ENCODE data around the gene PRKCA.

PRKCA gene

GRCh38 chr17:66495035-66495434 lies 192.6 kb downstream of the PRKCA start:
- Histone ChIP-seq H3K27ac (ENCODE audit: low read depth, low read length) (no peak overlapping the region), H3K9me3 (ENCODE audit: insufficient read depth, low read depth, low read length) (no peaks in the 10 kb centered on the region), H3K36me3 (ENCODE audit: insufficient read depth, low read length) (no peaks in the 10 kb centered on the region), H3K4me1 (ENCODE audit: insufficient read depth, low read length) (peaks cover 28% of the 10 kb centered on the region), H3K4me3 (ENCODE audit: low read length) (no peak overlapping the region), H3K9ac (ENCODE audit: low read depth, low read length) (no peak overlapping the region), H3K27me3 (ENCODE audit: insufficient read depth, low read length) (no peaks in the 10 kb centered on the region)
- WGBS = no CpG with 5 or more reads among the region's 2 CpGs

DNA sequence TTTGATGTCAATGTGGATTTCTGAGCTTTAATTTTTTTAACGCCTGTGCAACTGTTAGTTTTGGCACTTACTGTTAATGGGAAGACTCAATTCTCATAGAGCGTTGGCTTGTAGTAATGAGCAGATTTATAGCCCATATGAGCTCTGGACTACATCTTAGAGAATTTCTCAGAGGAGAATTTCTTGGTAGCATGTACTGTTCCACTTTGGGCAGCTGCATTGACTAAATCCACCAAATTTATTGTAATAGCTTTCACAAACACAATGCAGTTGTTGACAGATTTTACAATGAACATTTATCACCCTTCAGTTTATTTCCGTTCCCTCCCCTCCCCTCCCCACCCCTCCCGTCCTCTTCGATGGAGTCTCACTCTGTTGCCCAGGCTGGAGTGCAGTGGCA lies 193.9 kb downstream of the PRKCA start:
- H3K4me1 ChIP-seq (ENCODE audit: insufficient read depth, low read length) = peaks cover 28% of the 10 kb centered on the region
- no peaks in the 10 kb centered on the region for H3K27me3 ChIP-seq (ENCODE audit: insufficient read depth, low read length)
- H3K9me3 ChIP-seq (ENCODE audit: insufficient read depth, low read depth, low read length) = no peaks in the 10 kb centered on the region
- H3K4me3 ChIP-seq (ENCODE audit: low read length) = no peak overlapping the region
- H3K27ac ChIP-seq (ENCODE audit: low read depth, low read length) = no peak overlapping the region
- no peaks in the 10 kb centered on the region for H3K36me3 ChIP-seq (ENCODE audit: insufficient read depth, low read length)
- H3K9ac ChIP-seq (ENCODE audit: low read depth, low read length) = no peak overlapping the region
- 96% methylated on average over 5 of the region's 5 CpGs for WGBS

DNA sequence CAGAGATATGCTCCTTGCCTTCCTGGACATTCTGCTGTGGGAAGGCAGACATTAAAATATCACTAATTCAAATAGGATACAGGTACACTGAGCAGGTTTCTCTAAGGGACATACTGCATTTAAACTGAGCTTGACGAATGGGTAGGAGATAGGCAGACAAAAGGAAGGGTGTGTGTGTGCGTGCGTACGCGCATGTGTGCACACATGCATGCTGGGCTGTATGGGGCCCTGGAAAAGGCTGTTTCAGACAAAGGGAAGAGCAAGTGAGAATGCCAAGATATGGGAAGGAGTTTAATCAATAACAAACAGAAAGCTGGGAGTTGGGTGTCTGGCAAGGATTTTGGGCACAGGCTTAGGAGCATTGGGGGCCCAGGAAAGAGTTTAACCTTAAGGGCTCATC lies 196.2 kb downstream of the PRKCA start:
- no peaks in the 10 kb centered on the region for H3K36me3 ChIP-seq (ENCODE audit: insufficient read depth, low read length)
- H3K27me3 ChIP-seq (ENCODE audit: insufficient read depth, low read length) = no peaks in the 10 kb centered on the region
- no peak overlapping the region for H3K27ac ChIP-seq (ENCODE audit: low read depth, low read length)
- peaks cover 13% of the 10 kb centered on the region for H3K4me1 ChIP-seq (ENCODE audit: insufficient read depth, low read length)
- H3K4me3 ChIP-seq (ENCODE audit: low read length) = no peak overlapping the region
- 97% methylated on average over 5 of the region's 5 CpGs for WGBS
- no peak overlapping the region for H3K9ac ChIP-seq (ENCODE audit: low read depth, low read length)
- H3K9me3 ChIP-seq (ENCODE audit: insufficient read depth, low read depth, low read length) = no peaks in the 10 kb centered on the region

DNA sequence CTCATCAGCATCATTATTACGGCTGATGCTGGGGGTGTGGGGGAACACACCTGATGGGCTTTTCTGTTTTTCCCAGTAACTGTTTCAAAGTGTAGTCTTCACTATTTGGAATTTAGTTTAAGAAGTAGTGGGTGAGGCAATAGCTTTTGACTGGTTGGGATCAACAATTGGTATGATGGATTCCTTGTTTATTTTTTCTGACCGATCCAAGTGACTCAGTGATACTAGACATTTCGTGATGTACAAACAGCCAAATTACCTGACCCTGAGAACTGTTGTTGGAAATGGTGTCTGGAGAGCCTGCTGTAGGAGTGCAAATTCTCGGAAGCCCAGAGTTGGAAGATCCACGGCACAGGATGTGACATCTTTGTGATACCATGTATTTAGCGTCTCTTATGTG lies 204.2 kb downstream of the PRKCA start:
- H3K4me1 ChIP-seq (ENCODE audit: insufficient read depth, low read length) = no peaks in the 10 kb centered on the region
- no peaks in the 10 kb centered on the region for H3K9me3 ChIP-seq (ENCODE audit: insufficient read depth, low read depth, low read length)
- H3K9ac ChIP-seq (ENCODE audit: low read depth, low read length) = no peak overlapping the region
- no peak overlapping the region for H3K27ac ChIP-seq (ENCODE audit: low read depth, low read length)
- no peak overlapping the region for H3K4me3 ChIP-seq (ENCODE audit: low read length)
- no peaks in the 10 kb centered on the region for H3K36me3 ChIP-seq (ENCODE audit: insufficient read depth, low read length)
- WGBS = 96% methylated on average over 6 of the region's 6 CpGs
- H3K27me3 ChIP-seq (ENCODE audit: insufficient read depth, low read length) = no peaks in the 10 kb centered on the region

- Histone ChIP-seq H3K4me1 (ENCODE audit: insufficient read depth, low read length) (no peaks in the 10 kb centered on the region), H3K27ac (ENCODE audit: low read depth, low read length) (no peak overlapping the region), H3K36me3 (ENCODE audit: insufficient read depth, low read length) (no peaks in the 10 kb centered on the region), H3K9ac (ENCODE audit: low read depth, low read length) (no peak overlapping the region), H3K9me3 (ENCODE audit: insufficient read depth, low read depth, low read length) (no peaks in the 10 kb centered on the region), H3K4me3 (ENCODE audit: low read length) (no peak overlapping the region), H3K27me3 (ENCODE audit: insufficient read depth, low read length) (no peaks in the 10 kb centered on the region)
- WGBS = 80% methylated on average over 6 of the region's 7 CpGs
These were observed 204.9 kb downstream of the PRKCA start for GRCh38 chr17:66507103-66507923.

- no peaks in the 10 kb centered on the region for H3K9me3 ChIP-seq (ENCODE audit: insufficient read depth, low read depth, low read length)
- H3K4me3 ChIP-seq (ENCODE audit: low read length) = no peak overlapping the region
- no peaks in the 10 kb centered on the region for H3K27me3 ChIP-seq (ENCODE audit: insufficient read depth, low read length)
- WGBS = 94% methylated on average over 10 of the region's 10 CpGs
- H3K9ac ChIP-seq (ENCODE audit: low read depth, low read length) = no peak overlapping the region
- no peak overlapping the region for H3K27ac ChIP-seq (ENCODE audit: low read depth, low read length)
- no peaks in the 10 kb centered on the region for H3K4me1 ChIP-seq (ENCODE audit: insufficient read depth, low read length)
- H3K36me3 ChIP-seq (ENCODE audit: insufficient read depth, low read length) = no peaks in the 10 kb centered on the region
These were observed 205.8 kb downstream of the PRKCA start for GRCh38 chr17:66507982-66508760.

DNA sequence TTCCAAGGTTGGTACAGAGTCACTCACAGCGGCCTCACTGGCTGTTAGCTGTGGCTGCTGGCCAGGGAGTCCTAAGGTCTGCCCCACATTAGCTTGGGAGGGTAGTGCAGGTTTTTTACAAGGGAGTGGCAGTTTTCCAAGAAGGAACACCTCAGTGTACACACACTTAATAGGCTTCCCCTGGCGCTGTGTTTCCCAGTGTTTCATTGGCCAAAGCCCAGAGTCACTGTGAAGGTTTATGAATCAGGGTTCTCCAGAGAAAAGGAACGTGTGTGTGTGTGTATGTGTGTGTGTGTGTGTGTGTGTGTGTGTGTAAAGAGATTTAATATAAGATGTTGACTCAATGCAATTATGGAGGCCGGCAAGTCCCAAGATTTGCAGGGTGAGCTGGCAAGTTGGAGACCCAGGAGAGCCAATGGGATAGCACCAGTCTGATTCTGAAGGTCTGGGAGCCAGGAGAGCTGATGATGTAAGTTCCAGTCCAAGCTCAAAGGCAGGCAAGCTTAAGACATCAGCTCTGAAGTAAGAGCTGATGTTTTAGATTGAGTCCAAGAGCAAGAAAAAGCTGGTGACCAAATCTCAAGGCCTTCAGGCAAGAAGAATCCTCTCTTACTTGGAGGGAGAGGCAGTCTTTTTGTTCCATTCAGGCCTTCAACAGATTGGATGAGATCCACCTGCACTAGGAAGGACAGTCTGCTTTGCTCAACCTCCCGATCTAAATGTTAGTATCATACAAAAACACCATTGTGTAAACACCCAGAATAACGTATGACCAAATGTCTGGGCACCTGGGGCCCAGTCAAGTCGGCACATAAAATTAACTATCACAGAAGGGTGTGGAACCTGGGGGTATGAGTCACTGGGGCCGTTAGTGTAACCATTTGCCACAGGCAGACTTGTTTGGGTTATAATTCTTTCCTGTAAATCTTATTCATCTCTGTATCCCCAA lies 206.8 kb downstream of the PRKCA start:
- 93% methylated on average over 7 of the region's 8 CpGs for WGBS
- H3K4me3 ChIP-seq (ENCODE audit: low read length) = no peak overlapping the region
- H3K36me3 ChIP-seq (ENCODE audit: insufficient read depth, low read length) = no peaks in the 10 kb centered on the region
- H3K27me3 ChIP-seq (ENCODE audit: insufficient read depth, low read length) = no peaks in the 10 kb centered on the region
- peaks cover 2% of the 10 kb centered on the region for H3K4me1 ChIP-seq (ENCODE audit: insufficient read depth, low read length)
- H3K9me3 ChIP-seq (ENCODE audit: insufficient read depth, low read depth, low read length) = no peaks in the 10 kb centered on the region
- H3K9ac ChIP-seq (ENCODE audit: low read depth, low read length) = no peak overlapping the region
- H3K27ac ChIP-seq (ENCODE audit: low read depth, low read length) = no peak overlapping the region

DNA sequence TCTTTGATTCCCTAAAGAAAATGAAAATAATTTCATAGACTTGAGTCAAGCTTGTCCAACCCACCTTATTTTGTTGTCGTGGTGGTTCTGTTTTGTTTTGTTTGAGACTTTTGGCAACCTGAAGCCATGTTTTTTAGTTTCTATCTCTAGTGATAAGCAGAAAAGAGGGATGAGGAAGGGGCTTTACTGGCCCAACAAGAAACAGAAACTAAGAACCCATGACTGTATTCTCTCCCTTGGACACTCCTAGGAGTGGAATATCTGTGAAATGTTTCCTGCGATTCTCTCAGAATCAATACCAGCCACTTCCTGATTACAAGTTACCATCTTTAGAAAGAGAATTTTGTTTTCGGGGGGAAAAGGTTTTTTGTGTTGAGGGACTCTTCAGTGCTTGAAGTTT lies 207.5 kb downstream of the PRKCA start:
- no peaks in the 10 kb centered on the region for H3K9me3 ChIP-seq (ENCODE audit: insufficient read depth, low read depth, low read length)

GRCh38 chr17:66511135-66511534 lies 208.7 kb downstream of the PRKCA start:
- Histone ChIP-seq H3K9me3 (ENCODE audit: insufficient read depth, low read depth, low read length) (no peaks in the 10 kb centered on the region), H3K4me1 (ENCODE audit: insufficient read depth, low read length) (peaks cover 8% of the 10 kb centered on the region), H3K9ac (ENCODE audit: low read depth, low read length) (no peak overlapping the region), H3K27me3 (ENCODE audit: insufficient read depth, low read length) (no peaks in the 10 kb centered on the region), H3K27ac (ENCODE audit: low read depth, low read length) (no peak overlapping the region), H3K36me3 (ENCODE audit: insufficient read depth, low read length) (no peaks in the 10 kb centered on the region), H3K4me3 (ENCODE audit: low read length) (no peak overlapping the region)
- over 99% methylated on average over 3 of the region's 3 CpGs for WGBS

More for the DNA sequence above, 207.5 kb downstream of the PRKCA start:
- Histone ChIP-seq H3K9ac (ENCODE audit: low read depth, low read length) (no peak overlapping the region), H3K4me1 (ENCODE audit: insufficient read depth, low read length) (peaks cover 8% of the 10 kb centered on the region), H3K36me3 (ENCODE audit: insufficient read depth, low read length) (no peaks in the 10 kb centered on the region), H3K27me3 (ENCODE audit: insufficient read depth, low read length) (no peaks in the 10 kb centered on the region), H3K4me3 (ENCODE audit: low read length) (no peak overlapping the region), H3K27ac (ENCODE audit: low read depth, low read length) (no peak overlapping the region)
- 78% methylated on average over 2 of the region's 3 CpGs for WGBS

DNA sequence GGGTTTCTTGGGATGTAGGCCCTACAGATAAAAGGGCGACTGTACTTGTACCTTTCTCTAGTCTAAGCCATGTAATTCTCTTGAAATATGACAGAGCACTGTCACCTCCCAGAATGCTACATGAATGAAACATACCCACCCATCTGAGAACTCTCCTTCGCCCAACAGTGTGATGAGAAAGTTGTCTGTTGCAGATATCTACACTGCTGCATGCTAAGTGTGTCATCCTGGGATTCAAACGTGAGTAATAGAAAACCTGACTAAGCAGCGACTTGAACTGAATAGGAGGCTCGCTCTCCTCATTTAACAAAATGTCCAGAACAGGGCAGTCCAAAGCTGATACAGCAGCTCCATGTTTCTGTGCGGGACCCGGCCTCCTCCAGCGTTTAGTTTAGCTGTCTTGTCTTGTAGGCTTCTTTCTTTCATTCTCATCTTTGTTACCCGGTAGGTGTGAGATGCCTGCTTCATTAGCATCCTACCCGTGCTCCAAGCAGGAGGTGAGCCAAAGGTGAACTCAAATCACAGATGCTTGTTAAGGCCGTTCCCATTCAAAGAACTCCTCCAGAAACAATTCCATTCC lies 211.9 kb downstream of the PRKCA start:
- Histone ChIP-seq H3K9me3 (ENCODE audit: insufficient read depth, low read depth, low read length) (no peaks in the 10 kb centered on the region), H3K27me3 (ENCODE audit: insufficient read depth, low read length) (no peaks in the 10 kb centered on the region), H3K4me3 (ENCODE audit: low read length) (no peak overlapping the region), H3K27ac (ENCODE audit: low read depth, low read length) (no peak overlapping the region), H3K4me1 (ENCODE audit: insufficient read depth, low read length) (peaks cover 8% of the 10 kb centered on the region), H3K9ac (ENCODE audit: low read depth, low read length) (no peak overlapping the region), H3K36me3 (ENCODE audit: insufficient read depth, low read length) (no peaks in the 10 kb centered on the region)
- 72% methylated on average over 11 of the region's 11 CpGs for WGBS
